ENCODE measurements around the gene CFAP45.
"Not testable (repeated sequence)": the region's sequence is repeated elsewhere in the genome, so short reads cannot be mapped to it uniquely, and the experiment has no call there.

CFAP45 gene

DNA sequence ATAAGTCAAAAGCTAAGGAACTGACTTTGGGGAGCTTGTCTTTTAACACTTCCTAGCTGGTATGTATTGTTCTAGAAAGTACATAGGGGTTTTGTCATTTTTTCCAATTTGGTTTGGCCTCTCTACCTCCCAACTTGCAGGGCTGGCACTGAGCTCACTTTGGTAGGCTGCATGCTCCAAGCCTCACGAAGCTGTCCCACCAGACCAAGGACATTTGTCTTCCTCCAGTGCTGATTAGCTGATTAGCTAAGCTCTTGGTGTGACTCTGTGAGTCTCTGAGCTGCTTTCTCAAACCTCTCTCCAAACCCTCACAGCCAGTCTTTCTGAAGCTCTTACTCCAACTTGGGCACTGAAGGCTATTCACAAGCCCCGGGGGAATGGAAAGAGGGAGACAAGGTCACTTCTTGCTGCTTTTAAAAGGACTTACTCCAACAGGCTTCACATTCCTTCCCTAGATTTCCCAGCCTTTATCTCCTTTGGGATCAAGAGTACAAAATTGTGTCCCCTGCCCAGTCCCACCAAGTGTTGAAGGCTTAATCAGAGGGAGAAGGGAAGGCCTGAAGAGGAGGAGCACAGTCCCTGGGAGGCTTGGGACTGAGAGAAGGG, 893 bp upstream of the CFAP45 start:
- no peak for DNase-seq (ENCODE audit: low read depth)
- TF ChIP-seq, protein P1, sequence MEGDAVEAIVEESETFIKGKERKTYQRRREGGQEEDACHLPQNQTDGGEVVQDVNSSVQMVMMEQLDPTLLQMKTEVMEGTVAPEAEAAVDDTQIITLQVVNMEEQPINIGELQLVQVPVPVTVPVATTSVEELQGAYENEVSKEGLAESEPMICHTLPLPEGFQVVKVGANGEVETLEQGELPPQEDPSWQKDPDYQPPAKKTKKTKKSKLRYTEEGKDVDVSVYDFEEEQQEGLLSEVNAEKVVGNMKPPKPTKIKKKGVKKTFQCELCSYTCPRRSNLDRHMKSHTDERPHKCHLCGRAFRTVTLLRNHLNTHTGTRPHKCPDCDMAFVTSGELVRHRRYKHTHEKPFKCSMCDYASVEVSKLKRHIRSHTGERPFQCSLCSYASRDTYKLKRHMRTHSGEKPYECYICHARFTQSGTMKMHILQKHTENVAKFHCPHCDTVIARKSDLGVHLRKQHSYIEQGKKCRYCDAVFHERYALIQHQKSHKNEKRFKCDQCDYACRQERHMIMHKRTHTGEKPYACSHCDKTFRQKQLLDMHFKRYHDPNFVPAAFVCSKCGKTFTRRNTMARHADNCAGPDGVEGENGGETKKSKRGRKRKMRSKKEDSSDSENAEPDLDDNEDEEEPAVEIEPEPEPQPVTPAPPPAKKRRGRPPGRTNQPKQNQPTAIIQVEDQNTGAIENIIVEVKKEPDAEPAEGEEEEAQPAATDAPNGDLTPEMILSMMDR (IDR thresholded peaks at IDR 0.05; ENCODE audit: low read depth, low read length, missing control alignments), result no peak
- H3K4me3 ChIP-seq (ENCODE audit: low read depth, low read length), result no peak overlapping the region

DNA sequence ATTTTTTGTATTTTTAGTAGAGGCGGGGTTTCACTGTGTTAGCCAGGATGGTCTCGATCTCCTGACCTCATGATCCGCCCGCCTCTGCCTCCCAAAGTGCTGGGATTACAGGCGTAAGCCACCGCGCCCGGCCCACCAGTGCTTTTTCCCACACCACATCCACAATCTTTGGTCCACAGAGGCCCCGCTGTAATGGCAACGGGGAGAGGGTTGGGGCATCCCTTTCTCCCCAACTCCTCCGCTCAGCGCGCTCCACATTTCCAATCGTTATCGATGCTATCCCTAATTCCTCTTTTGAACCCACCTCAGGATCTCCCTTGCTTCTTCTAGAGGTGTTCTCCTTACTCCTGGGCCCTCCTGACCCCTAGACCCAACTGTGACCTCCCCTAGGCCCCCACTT, 331 bp downstream of the CFAP45 start:
- not testable (repeated sequence) for DNase-seq (ENCODE audit: low read depth); H3K4me3 ChIP-seq (ENCODE audit: low read depth, low read length)

DNA sequence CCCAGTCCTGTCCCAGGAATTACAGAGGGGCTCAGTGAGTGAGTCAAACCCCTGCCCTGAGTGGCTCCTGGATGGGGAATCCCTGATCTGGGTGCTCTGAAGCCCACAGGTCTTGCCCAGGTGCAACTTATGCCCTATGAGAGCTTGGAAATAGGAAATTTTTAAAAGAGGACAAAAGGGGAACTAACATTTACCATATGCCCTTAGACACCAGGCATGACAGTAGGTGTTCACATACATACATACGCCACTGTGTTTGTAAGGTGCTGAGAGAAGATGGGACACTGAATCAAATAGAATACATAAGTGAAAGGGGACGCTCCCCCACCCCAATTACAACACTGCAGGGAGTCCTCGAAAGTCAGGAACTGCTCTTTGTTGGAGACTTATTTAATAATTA, 1.4 kb downstream of the CFAP45 start:
- TF ChIP-seq, protein P1 (IDR thresholded peaks at IDR 0.05; ENCODE audit: low read depth, low read length, missing control alignments), result no peak
- DNase-seq (ENCODE audit: low read depth), result no peak
- H3K4me3 ChIP-seq (ENCODE audit: low read depth, low read length), result no peak overlapping the region

DNA sequence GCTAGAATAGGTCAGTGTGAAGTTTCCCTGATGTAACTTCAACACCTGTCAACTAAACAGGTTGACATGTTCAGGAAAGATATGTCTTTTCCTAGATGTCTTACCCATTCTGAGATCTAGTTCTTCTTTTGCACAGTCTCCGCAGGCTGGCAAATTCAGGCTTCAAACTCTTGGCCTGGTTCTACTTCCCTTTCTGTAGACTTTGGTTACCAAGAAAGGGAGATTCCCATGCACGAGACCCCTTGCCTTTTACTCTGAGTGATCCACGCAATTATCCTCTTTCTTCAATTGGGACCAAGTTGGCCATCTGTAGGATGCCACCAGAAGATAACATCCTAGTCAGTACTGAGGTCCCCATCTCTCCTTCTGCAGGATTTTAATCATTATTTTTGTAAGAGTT, 2.0 kb downstream of the CFAP45 start:
- no peak overlapping the region for H3K4me3 ChIP-seq (ENCODE audit: low read depth, low read length)
- DNase-seq (ENCODE audit: low read depth), result no peak
- TF ChIP-seq, protein P1 (IDR thresholded peaks at IDR 0.05; ENCODE audit: low read depth, low read length, missing control alignments), result no peak

DNA sequence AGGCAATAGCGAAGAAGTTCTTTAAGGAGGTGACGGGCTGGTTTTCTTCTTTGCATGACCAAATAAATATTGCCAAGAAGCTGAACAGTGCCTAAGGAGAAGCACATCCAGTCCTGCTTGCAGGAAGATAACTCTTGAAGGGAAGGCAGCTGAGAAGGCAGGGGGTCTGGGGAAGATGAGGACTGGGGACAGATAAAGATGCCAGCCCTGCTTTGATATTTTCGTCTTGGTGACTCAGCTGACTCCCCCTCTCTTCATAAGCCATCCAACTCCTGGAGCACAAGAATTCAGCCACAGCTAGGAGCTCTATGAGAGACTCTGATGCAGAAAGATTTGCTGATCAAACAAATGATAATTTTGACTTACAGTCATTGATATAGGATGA, 3.4 kb downstream of the CFAP45 start:
- no peak overlapping the region for H3K4me3 ChIP-seq (ENCODE audit: low read depth, low read length)
- DNase-seq (ENCODE audit: low read depth), result no peak
- TF ChIP-seq, protein P1 (IDR thresholded peaks at IDR 0.05; ENCODE audit: low read depth, low read length, missing control alignments), result no peak

DNA sequence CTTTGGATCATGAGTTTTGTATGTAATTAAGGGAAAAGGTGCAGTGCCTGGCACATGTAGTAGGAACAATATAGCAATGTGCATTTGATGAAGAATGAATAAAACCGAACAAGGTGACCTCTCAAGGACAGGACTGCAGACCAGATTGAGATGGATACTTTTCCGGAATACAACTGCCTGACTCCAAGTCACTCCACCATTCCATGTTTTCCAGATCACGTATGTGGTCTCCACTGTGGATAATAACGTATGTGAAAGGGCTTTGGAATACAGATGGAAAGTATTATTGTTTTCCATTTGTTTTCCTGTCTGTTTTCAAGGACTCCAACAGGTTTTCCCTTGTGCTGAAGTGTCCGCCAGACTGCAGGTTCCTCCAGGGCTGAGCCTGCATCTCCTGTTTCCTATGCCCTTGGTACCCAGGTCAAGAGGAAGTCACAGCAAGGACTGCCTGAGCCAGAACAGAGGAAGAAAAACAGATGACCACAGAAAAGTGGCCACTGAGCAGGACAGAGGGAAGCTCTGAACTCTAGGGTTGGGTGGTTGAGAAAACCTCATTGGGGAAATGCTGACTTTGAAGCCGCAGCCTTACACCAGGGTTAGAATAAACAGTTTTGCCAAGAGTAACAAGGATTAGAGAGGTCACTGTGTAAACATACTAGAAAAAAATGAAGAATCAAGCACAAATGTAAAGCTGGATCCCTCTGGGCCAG, 4.0 kb downstream of the CFAP45 start:
- no peak for DNase-seq (ENCODE audit: low read depth)

DNA sequence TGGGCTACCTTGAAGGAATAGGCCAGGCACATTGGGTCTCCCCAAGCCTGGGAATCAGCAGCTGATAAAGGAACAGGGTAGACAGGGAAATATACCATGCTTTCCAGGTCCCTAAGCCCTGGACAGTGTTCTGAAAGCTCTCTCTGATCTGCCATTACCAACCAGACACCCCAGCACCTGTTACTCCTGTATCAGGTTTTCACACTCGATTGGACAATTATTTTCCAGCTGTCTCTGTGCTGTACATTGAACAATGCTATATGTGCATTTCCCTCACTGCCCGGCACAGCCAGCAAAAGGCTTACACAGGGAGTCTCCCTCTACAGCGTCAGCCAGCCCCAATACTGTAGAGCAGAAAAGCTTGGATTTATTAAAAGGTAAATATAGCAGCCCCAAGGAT, 4.7 kb downstream of the CFAP45 start:
- no peak for DNase-seq (ENCODE audit: low read depth)
- H3K4me3 ChIP-seq (ENCODE audit: low read depth, low read length), result no peak overlapping the region
- TF ChIP-seq, protein P1 (IDR thresholded peaks at IDR 0.05; ENCODE audit: low read depth, low read length, missing control alignments), result no peak

More for the DNA sequence above, 4.0 kb downstream of the CFAP45 start:
- TF ChIP-seq, protein P1 (IDR thresholded peaks at IDR 0.05; ENCODE audit: low read depth, low read length, missing control alignments), result no peak
- no peak overlapping the region for H3K4me3 ChIP-seq (ENCODE audit: low read depth, low read length)

Measured in GM12864 (cell line).